Measurements from ENCODE around the gene TMEM94. TPM values are rescaled to one million over a fixed set of nuclear protein-coding genes. Genes with fewer than 3 reads are reported as not detected.
A peak's percentile ranks its signal among the peaks of the same experiment; 100 is the strongest.

Gene TMEM94
- total and polyA plus RNA-seq, 9 of the 15 experiments (the other 6 are each of a cell fraction or from before 2014, with no cell fraction given) = 0.35 to 48.1 (median 14.4) TPM

DNA sequence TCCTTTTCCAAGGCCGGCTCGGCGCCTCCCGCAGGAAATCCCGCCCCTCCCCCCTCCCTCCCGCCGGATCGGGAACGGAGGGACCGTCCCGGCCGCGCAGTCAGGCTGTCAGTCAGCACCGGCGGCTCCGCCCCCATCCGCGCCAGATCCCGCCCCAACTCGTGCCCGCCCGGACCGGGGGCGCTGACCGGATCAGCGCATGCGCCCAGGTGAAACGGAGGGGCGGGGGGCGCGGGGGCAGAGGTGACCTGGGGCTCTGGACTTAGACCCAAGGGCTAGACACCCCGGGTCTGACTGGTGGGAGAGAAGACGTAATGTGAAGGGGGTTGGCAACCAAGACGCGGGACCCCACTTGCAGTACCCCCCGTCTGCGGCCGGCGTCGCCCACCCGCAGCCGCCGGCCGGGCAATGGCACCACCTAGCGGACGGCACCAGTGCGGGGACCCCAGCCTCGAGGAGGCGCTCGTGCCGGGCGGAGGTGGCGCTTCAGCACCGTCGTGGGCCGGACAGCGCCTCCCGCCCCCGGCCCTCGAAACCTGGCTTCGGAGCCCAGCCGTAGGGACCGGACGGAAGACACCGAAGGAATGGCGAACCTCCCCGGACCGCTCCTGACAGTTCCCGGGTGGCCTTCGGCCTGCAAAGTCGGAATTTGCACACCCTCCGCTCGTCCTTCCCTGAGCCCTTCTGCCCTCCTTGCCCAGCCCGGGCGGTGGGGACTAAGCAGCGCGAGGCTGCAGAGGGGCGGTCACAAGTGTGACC is 59.2 kb downstream of the TMEM94 start, which contains the start of gene CASKIN2 (continued):
- TF ChIP-seq GTF2E2 (tag; IDR thresholded peaks at IDR 0.05) (no peak), PHF8 (IDR thresholded peaks at IDR 0.05; ENCODE audit: borderline replicate concordance, low read length) (peak; percentile 2; the same call in 1 of the 2 replicates), GABPB1 (CRISPR knock-in tag; IDR thresholded peaks at IDR 0.05) (peak; percentile 89), CHCHD3 (CRISPR knock-in tag; IDR thresholded peaks at IDR 0.05) (no peak), RAD21 (CRISPR knock-in tag; conservative IDR thresholded peaks at IDR 0.05 in 1 of 2, IDR thresholded peaks at IDR 0.05 in 1 of 2) (peak; percentile 86 to 90), SMARCE1 (IDR thresholded peaks at IDR 0.05) (peak; percentile 61; the same call in 1 of the 2 replicates), ZNF778 (CRISPR knock-in tag; IDR thresholded peaks at IDR 0.05) (no peak)
- TF ChIP-seq, protein P1, sequence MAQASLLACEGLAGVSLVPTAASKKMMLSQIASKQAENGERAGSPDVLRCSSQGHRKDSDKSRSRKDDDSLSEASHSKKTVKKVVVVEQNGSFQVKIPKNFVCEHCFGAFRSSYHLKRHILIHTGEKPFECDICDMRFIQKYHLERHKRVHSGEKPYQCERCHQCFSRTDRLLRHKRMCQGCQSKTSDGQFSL (CRISPR knock-in tag; IDR thresholded peaks at IDR 0.05) = peak; percentile 72; the same call in 1 of the 2 replicates
- TF ChIP-seq, protein P1 (tag; IDR thresholded peaks at IDR 0.05) = no peak
